H9 (cell line): ENCODE results near the gene FABP1. TPM values are rescaled to one million over a fixed set of nuclear protein-coding genes. Genes with fewer than 3 reads are reported as not detected.

Experiments
- DNase-seq: peaks from one replicate; pipeline ENCODE4 v3.0.0-alpha.2; 2017
- H2AFZ ChIP-seq: one replicate; pipeline ENCODE4 v1.6.1; 2013; ENCODE audit warnings: mild to moderate bottlenecking, low read length, control low read depth, moderate library complexity
- H2AK5ac ChIP-seq: 2 replicates; pipeline ENCODE4 v1.6.1; 2013; ENCODE audit warnings: low read length, control low read depth, mixed read lengths; ENCODE audit not compliant: insufficient read length
- H2BK120ac ChIP-seq: one replicate; pipeline ENCODE4 v1.6.1; 2013; ENCODE audit warnings: low read depth, mild to moderate bottlenecking, low read length, control low read depth, inconsistent platforms; ENCODE audit not compliant: poor library complexity, severe bottlenecking
- H2BK12ac ChIP-seq: 2 replicates; pipeline ENCODE4 v1.6.1; 2013; ENCODE audit warnings: low read length, control low read depth, mixed read lengths, low read depth; ENCODE audit not compliant: insufficient read length
- H2BK15ac ChIP-seq: 2 replicates; pipeline ENCODE4 v1.6.1; 2013; ENCODE audit warnings: low read depth, low read length, control low read depth
- H2BK20ac ChIP-seq: one replicate; pipeline ENCODE4 v1.6.1; 2013; ENCODE audit warnings: low read depth, mild to moderate bottlenecking, low read length, control low read depth, inconsistent platforms; ENCODE audit not compliant: poor library complexity, severe bottlenecking
- H2BK5ac ChIP-seq: 2 replicates; pipeline ENCODE4 v1.6.1; 2013; ENCODE audit warnings: low read length, control low read depth, mixed read lengths; ENCODE audit not compliant: insufficient read length
- H3K14ac ChIP-seq: 2 replicates; pipeline ENCODE4 v1.6.1; 2013; ENCODE audit warnings: low read length, control low read depth; ENCODE audit not compliant: insufficient read depth
- H3K18ac ChIP-seq: 2 replicates; pipeline ENCODE4 v1.6.1; 2013; ENCODE audit warnings: low read depth, mild to moderate bottlenecking, mixed read lengths, low read length, control low read depth; ENCODE audit not compliant: insufficient read length
- H3K23ac ChIP-seq: 2 replicates; pipeline ENCODE4 v1.6.1; 2013; ENCODE audit warnings: low read length, control low read depth, mixed read lengths, low read depth; ENCODE audit not compliant: insufficient read length
- H3K23me2 ChIP-seq: 2 replicates; pipeline ENCODE4 v1.6.1; 2013; ENCODE audit warnings: low read depth, mild to moderate bottlenecking, mixed read lengths, low read length, control low read depth; ENCODE audit not compliant: insufficient read length, poor library complexity, severe bottlenecking
- H3K27ac ChIP-seq: 2 replicates; pipeline ENCODE4 v1.5.1; 2013; ENCODE audit warnings: low read length, control low read depth, mixed read lengths, low read depth; ENCODE audit not compliant: insufficient read length
- H3K27me3 ChIP-seq: 2 replicates; pipeline ENCODE4 v1.6.1; 2013; ENCODE audit warnings: low read length, control low read depth, inconsistent platforms; ENCODE audit not compliant: insufficient read depth
- H3K4ac ChIP-seq: 2 replicates; pipeline ENCODE4 v1.6.1; 2013; ENCODE audit warnings: low read depth, mild to moderate bottlenecking, control low read depth, inconsistent platforms, low read length, moderate library complexity
- H3K4me1 ChIP-seq: 2 replicates; pipeline ENCODE4 v1.6.1; 2013; ENCODE audit warnings: low read length, control low read depth, inconsistent platforms; ENCODE audit not compliant: insufficient read depth
- H3K4me2 ChIP-seq: 2 replicates; pipeline ENCODE4 v1.6.1; 2013; ENCODE audit warnings: low read length, control low read depth, mixed read lengths; ENCODE audit not compliant: insufficient read length, insufficient read depth
- H3K56ac ChIP-seq: 2 replicates; pipeline ENCODE4 v1.6.1; 2013; ENCODE audit warnings: low read depth, mild to moderate bottlenecking, mixed read lengths, low read length, control low read depth; ENCODE audit not compliant: insufficient read length
- H3K79me1 ChIP-seq: 2 replicates; pipeline ENCODE4 v1.6.1; 2013; ENCODE audit warnings: low read depth, mild to moderate bottlenecking, moderate library complexity, low read length, control low read depth, inconsistent platforms; ENCODE audit not compliant: insufficient read depth, poor library complexity, severe bottlenecking
- H3K79me2 ChIP-seq: 2 replicates; pipeline ENCODE4 v1.6.1; 2013; ENCODE audit warnings: low read length, control low read depth, inconsistent platforms; ENCODE audit not compliant: insufficient read depth
- H3K9ac ChIP-seq: 2 replicates; pipeline ENCODE4 v1.6.1; 2013; ENCODE audit warnings: low read length, control low read depth, mixed read lengths; ENCODE audit not compliant: insufficient read length; ENCODE audit errors: extremely low read depth
- H3K9me3 ChIP-seq: one replicate; pipeline ENCODE4 v1.6.1; 2013; ENCODE audit warnings: low read depth, low read length, inconsistent platforms; ENCODE audit not compliant: control insufficient read depth
- H3T11ph ChIP-seq: one replicate; pipeline ENCODE4 v1.6.1; 2013; ENCODE audit warnings: mild to moderate bottlenecking, low read length, control low read depth, inconsistent platforms
- H4K20me1 ChIP-seq: one replicate; pipeline ENCODE4 v1.6.1; 2013; ENCODE audit not compliant: control insufficient read depth, insufficient read length, insufficient read depth
- H4K5ac ChIP-seq: 2 replicates; pipeline ENCODE4 v1.6.1; 2013; ENCODE audit warnings: low read depth, mild to moderate bottlenecking, mixed read lengths, low read length, control low read depth; ENCODE audit not compliant: insufficient read length
- H4K8ac ChIP-seq: replicated peaks from 2 replicates; pipeline ENCODE4 v1.6.1; 2013; ENCODE audit warnings: low read length, control low read depth, mixed read lengths, low read depth; ENCODE audit not compliant: insufficient read length
- H4K91ac ChIP-seq: 2 replicates; pipeline ENCODE4 v1.6.1; 2013; ENCODE audit warnings: low read depth, mild to moderate bottlenecking, moderate library complexity, mixed read lengths, low read length, control low read depth; ENCODE audit not compliant: insufficient read length
- H3K27ac Mint-ChIP-seq, 3 experiments: 2 replicates in 2 of 3; 3 replicates in 1 of 3; pipeline ENCODE4 v1.8.0; 2020 to 2021; ENCODE audit warnings: mixed read lengths in 3 of 3, mild to moderate bottlenecking in 1 of 3, moderate library complexity in 1 of 3
- H3K27me3 Mint-ChIP-seq: 2 replicates; pipeline ENCODE4 v1.8.0; 2021; ENCODE audit warnings: low read depth, mild to moderate bottlenecking, moderate library complexity, mixed read lengths
- H3K36me3 Mint-ChIP-seq, 3 experiments: 2 replicates in 2 of 3; 3 replicates in 1 of 3; pipeline ENCODE4 v1.8.0; 2020 to 2021; ENCODE audit warnings: low read depth in 3 of 3, mixed read lengths in 3 of 3; ENCODE audit not compliant: insufficient read depth in 1 of 3
- H3K4me1 Mint-ChIP-seq, 2 experiments: 2 replicates each; pipeline ENCODE4 v1.8.0; 2020; ENCODE audit warnings: mixed read lengths in 2 of 2
- H3K4me3 Mint-ChIP-seq, 2 experiments: 2 replicates in 1 of 2; 3 replicates in 1 of 2; pipeline ENCODE4 v1.8.0; 2020 to 2021; ENCODE audit warnings: mild to moderate bottlenecking in 2 of 2, mixed read lengths in 2 of 2, moderate library complexity in 1 of 2
- H3K9me3 Mint-ChIP-seq, 2 experiments: 2 replicates in 1 of 2; 3 replicates in 1 of 2; pipeline ENCODE4 v1.8.0; 2020; ENCODE audit warnings: mild to moderate bottlenecking in 2 of 2, mixed read lengths in 2 of 2, moderate library complexity in 1 of 2
- CTCF ChIP-seq: fragments of 200-600 bp; sonication (generic); conservative IDR thresholded peaks from 3 replicates; pipeline ENCODE4 v1.8.0; 2021; ENCODE audit warnings: antibody characterized with exemption, mild to moderate bottlenecking
- WGBS: extraction: QIAGEN DNeasy Blood & Tissue Kit; methylation state at CpG from one replicate; pipeline ENCODE4 v1.1.7; 2013; ENCODE audit warnings: missing lambda C conversion rate, low lambda C conversion rate, mixed read lengths; ENCODE audit not compliant: insufficient read length; ENCODE audit errors: extremely low coverage; 5-methylcytosine and 5-hydroxymethylcytosine counted together
- total RNA-seq: library from RNA; stranded (reverse); gene quantifications from 2 replicates; pipeline ENCODE4 v1.2.1, GENCODE V29; 2021

FABP1 gene
- total RNA-seq, 1 experiment from 2014 or later: not detected

DNA sequence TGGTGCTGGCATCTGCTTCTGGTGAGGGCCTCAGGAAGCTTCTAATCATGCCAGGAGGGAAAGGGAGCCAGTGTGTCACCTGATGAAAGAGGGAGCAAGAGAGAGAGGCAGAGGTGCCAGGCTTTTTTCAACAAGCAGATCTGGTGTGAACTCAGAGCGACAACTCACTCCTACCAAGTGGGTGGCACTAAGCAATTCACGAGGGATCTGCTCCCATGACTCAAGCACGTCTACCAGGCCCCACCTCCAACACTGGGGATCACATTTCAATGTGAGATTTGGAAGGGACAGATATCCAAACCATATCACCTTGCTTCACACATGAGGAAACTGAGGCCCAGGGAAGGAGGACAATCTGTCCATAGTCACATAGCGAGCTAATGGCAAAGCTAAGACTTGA lies 19.1 kb downstream of the FABP1 start:
- Histone ChIP-seq H4K5ac (no peak overlapping the region), H2BK15ac (no peak overlapping the region), H2AK5ac (no peak overlapping the region), H3K9me3 (no peaks in the 10 kb centered on the region), H3K23ac (no peak overlapping the region), H3K79me1 (no peaks in the 10 kb centered on the region), H3K56ac (no peak overlapping the region), H3K79me2 (no peaks in the 10 kb centered on the region), H3K14ac (no peak overlapping the region), H3K4ac (no peak overlapping the region), H4K20me1 (no peaks in the 10 kb centered on the region), H3K27ac (no peak overlapping the region), H2BK20ac (no peak overlapping the region), H3K4me1 (no peaks in the 10 kb centered on the region), H4K91ac (no peak overlapping the region), H2BK120ac (no peak overlapping the region), H2BK5ac (no peak overlapping the region), H3K27me3 (no peaks in the 10 kb centered on the region; the same call in 1 of the 2 replicates), H2BK12ac (no peak overlapping the region), H2AFZ (no peak overlapping the region), H3K9ac (no peak overlapping the region), H3K23me2 (no peaks in the 10 kb centered on the region), H4K8ac (no peak overlapping the region), H3K4me2 (no peak overlapping the region), H3T11ph (no peak overlapping the region), H3K18ac (no peak overlapping the region)
- Mint-ChIP-seq H3K9me3 (peaks cover 8 to 12% of the 10 kb centered on the region in 2 experiments; a peak in 3 of 5 replicates), H3K36me3 (peaks cover 0 to 10% (median 0%) of the 10 kb centered on the region in 3 experiments; a peak in 4 of 7 replicates), H3K27ac (no peak overlapping the region), H3K4me3 (no peak overlapping the region), H3K27me3 (peaks cover 1% of the 10 kb centered on the region; the same call in 1 of the 2 replicates), H3K4me1 (no peaks in the 10 kb centered on the region)
- no peak for DNase-seq
- no peak for TF ChIP-seq CTCF
- WGBS: no CpG with 5 or more reads among the region's 4 CpGs
